CD4-positive, alpha-beta T cell treated with Interleukin-6 at 100 ng/mL for 8 hours (primary cell): Measurements from ENCODE around the gene MRPL43.

Source experiments
- DNase-seq: peaks from one replicate; pipeline ENCODE4 v3.0.0-alpha.2; 2020; ENCODE audit warnings: mixed read lengths, low spot score

The MRPL43 gene

GRCh38 chr10:101002456-101002855 lies 15.2 kb upstream of the MRPL43 start:
- no peak for DNase-seq

GRCh38 chr10:101001659-101002035 lies 14.3 kb upstream of the MRPL43 start:
- DNase-seq = no peak

GRCh38 chr10:101000915-101001658 lies 13.8 kb upstream of the MRPL43 start:
- no peak for DNase-seq

- DNase-seq = no peak
Observed at GRCh38 chr10:101000127-101000914, 13.0 kb upstream of the MRPL43 start.

GRCh38 chr10:100999742-101000126 lies 12.4 kb upstream of the MRPL43 start, which contains the start of gene LZTS2:
Gene LZTS2, plus strand, starts transcription at chr10:100999808. Its CDS starts 2,731 bp downstream, at chr10:101002539.
- no peak for DNase-seq

- peak; percentile 69 for DNase-seq
Observed at GRCh38 chr10:100998991-100999741, 11.9 kb upstream of the MRPL43 start.

- peak; percentile 65 for DNase-seq
Observed at GRCh38 chr10:100998183-100998990, 11.1 kb upstream of the MRPL43 start.

GRCh38 chr10:100997360-100998182 lies 10.3 kb upstream of the MRPL43 start:
- peak; percentile 61 for DNase-seq

GRCh38 chr10:100996678-100997359 lies 9.5 kb upstream of the MRPL43 start:
- DNase-seq = peak; percentile 18

- DNase-seq = no peak
Observed at GRCh38 chr10:100995181-100995580, 7.9 kb upstream of the MRPL43 start.

- DNase-seq = no peak
Observed at GRCh38 chr10:100993986-100994708, 6.8 kb upstream of the MRPL43 start.

- no peak for DNase-seq
Observed at GRCh38 chr10:100989088-100989487, 1.8 kb upstream of the MRPL43 start.

- DNase-seq = no peak
Observed at GRCh38 chr10:100988166-100988565, 869 bp upstream of the MRPL43 start.

GRCh38 chr10:100987685-100988049 lies 370 bp upstream of the MRPL43 start:
- no peak for DNase-seq

GRCh38 chr10:100986623-100986951 lies 710 bp downstream of the MRPL43 start:
- no peak for DNase-seq

- DNase-seq = no peak
Observed at GRCh38 chr10:100985336-100985735, 2.0 kb downstream of the MRPL43 start.

- no peak for DNase-seq
Observed at GRCh38 chr10:100984672-100985177, 2.6 kb downstream of the MRPL43 start.

- DNase-seq = no peak
Observed at GRCh38 chr10:100983868-100984671, 3.2 kb downstream of the MRPL43 start.
